SW 1271 (cell line): ENCODE data around the gene ATXN7.

Experiments
- DNase-seq, 2 experiments: peaks; one replicate each; lab custom pipeline; 2025; lab: John Stamatoyannopoulos, UW

The ATXN7 gene

DNA sequence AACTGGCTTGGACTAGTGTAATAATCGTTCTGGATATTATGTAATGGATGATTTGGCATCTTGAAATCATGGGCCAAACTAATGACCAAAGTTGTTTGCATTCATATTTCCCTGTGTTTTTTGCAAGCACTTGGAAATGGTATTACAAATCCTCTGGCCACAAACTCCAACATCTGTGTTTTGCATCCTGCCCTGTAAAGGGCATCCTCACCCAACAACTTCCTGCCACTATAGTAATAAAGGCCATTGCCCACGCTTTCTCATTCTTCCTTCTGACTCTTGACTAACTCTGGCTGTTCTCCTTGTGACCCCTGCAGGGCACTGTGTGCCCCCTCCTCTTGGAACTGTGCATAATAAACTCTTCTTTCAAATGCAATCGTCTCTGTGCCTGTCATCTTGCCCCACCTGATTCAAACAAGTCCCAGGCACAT lies 185.0 kb downstream of the ATXN7 start:
- no peak for DNase-seq

DNA sequence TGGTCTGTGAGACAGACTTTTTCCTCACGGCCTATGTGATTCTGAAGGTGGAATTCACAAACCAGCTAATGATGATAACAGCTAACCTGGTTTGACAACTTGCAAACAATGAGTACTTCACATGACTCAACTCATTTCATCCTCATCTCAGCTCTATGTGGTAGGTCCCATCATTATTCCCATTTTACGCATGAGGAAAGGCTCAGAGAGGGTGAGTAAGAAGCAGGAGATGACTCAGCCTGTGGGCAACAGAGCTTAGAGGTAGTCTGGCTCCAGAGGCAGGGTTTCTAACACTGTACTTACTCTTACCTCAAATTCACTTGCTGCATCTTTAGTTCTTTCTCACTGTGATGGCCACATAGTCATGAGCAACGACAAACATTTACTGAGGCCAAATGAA lies 185.5 kb downstream of the ATXN7 start:
- no peak for DNase-seq

DNA sequence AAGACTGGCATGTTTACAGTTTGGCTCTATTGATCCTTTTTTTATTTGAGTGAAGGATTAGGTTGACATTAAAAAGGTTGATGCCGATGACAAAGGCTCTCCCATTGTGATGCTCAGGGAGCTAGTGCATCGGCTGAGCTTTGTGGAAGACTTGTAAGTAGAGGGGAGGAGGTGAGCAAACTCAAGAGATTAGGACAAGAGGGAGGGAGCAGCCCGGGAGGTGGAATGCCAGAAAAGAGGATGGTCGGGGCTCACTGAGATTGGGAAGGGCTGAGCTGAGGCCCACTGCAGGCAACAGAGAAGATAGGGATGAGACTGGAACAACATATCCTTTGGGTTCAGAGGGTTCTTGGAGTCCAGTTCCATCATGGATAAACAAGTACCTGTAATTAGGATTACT lies 186.2 kb downstream of the ATXN7 start:
- DNase-seq, result no peak
